ACC112 (cell line): Measurements from ENCODE around the gene TMEM86B.

ENCODE experiments used
- H2AFZ ChIP-seq: fragments of 200-600 bp; sonication (generic); one replicate; pipeline ENCODE4 v1.6.0; 2017; ENCODE audit warnings: antibody characterized with exemption, low read length; ENCODE audit not compliant: unreplicated experiment
- H3K27ac ChIP-seq: fragments of 200-600 bp; sonication (generic); 2 replicates; pipeline ENCODE4 v1.5.1; 2014; ENCODE audit warnings: low read depth, mild to moderate bottlenecking, antibody characterized with exemption, low read length, moderate library complexity
- H3K27me3 ChIP-seq: fragments of 200-600 bp; sonication (generic); 2 replicates; pipeline ENCODE4 v1.6.1; 2014; ENCODE audit warnings: mild to moderate bottlenecking, antibody characterized with exemption, low read length, moderate library complexity, mixed read lengths; ENCODE audit not compliant: insufficient read depth
- H3K36me3 ChIP-seq: fragments of 200-600 bp; sonication (generic); 2 replicates; pipeline ENCODE4 v1.6.1; 2016; ENCODE audit warnings: mild to moderate bottlenecking, antibody characterized with exemption, low read length, moderate library complexity, mixed read lengths; ENCODE audit not compliant: insufficient read depth
- H3K4me1 ChIP-seq: fragments of 200-600 bp; sonication (generic); one replicate; pipeline ENCODE4 v1.6.1; 2016; ENCODE audit warnings: low read length, mixed read lengths; ENCODE audit not compliant: insufficient read depth, unreplicated experiment, control insufficient read depth
- H3K4me3 ChIP-seq: fragments of 200-600 bp; sonication (generic); 2 replicates; pipeline ENCODE4 v1.5.1; 2014; ENCODE audit warnings: mild to moderate bottlenecking, low read depth, low read length
- H3K79me2 ChIP-seq: fragments of 200-600 bp; sonication (generic); one replicate; pipeline ENCODE4 v1.6.0; 2016; ENCODE audit warnings: low read length; ENCODE audit not compliant: control insufficient read depth, unreplicated experiment, insufficient read depth

TMEM86B gene

GRCh38 chr19:55256562-55257460 lies 28.2 kb upstream of the TMEM86B start:
- Histone ChIP-seq H3K4me1 (peaks cover 14% of the 10 kb centered on the region), H3K27me3 (no peaks in the 10 kb centered on the region), H3K27ac (no peak overlapping the region), H3K4me3 (peak overlapping the region; percentile 87), H3K36me3 (no peaks in the 10 kb centered on the region), H3K79me2 (peaks cover 66% of the 10 kb centered on the region), H2AFZ (no peak overlapping the region)

- no peaks in the 10 kb centered on the region for H3K36me3 ChIP-seq
- no peak overlapping the region for H3K27ac ChIP-seq
Measured at GRCh38 chr19:55255618-55256423, 27.3 kb upstream of the TMEM86B start.

GRCh38 chr19:55254625-55254977 lies 26.0 kb upstream of the TMEM86B start:
- peaks cover 88% of the 10 kb centered on the region for H3K79me2 ChIP-seq
- H3K4me3 ChIP-seq = no peak overlapping the region
- no peak overlapping the region for H3K27ac ChIP-seq
- peaks cover 14% of the 10 kb centered on the region for H3K4me1 ChIP-seq
- H3K36me3 ChIP-seq = no peaks in the 10 kb centered on the region
- no peaks in the 10 kb centered on the region for H3K27me3 ChIP-seq
- H2AFZ ChIP-seq = no peak overlapping the region

More at GRCh38 chr19:55255618-55256423, 27.3 kb upstream of the TMEM86B start:
- Histone ChIP-seq H2AFZ (no peak overlapping the region), H3K27me3 (no peaks in the 10 kb centered on the region), H3K79me2 (peaks cover 76% of the 10 kb centered on the region), H3K4me3 (peak overlapping the region; percentile 87; the same call in 1 of the 2 replicates), H3K4me1 (peaks cover 14% of the 10 kb centered on the region)

DNA sequence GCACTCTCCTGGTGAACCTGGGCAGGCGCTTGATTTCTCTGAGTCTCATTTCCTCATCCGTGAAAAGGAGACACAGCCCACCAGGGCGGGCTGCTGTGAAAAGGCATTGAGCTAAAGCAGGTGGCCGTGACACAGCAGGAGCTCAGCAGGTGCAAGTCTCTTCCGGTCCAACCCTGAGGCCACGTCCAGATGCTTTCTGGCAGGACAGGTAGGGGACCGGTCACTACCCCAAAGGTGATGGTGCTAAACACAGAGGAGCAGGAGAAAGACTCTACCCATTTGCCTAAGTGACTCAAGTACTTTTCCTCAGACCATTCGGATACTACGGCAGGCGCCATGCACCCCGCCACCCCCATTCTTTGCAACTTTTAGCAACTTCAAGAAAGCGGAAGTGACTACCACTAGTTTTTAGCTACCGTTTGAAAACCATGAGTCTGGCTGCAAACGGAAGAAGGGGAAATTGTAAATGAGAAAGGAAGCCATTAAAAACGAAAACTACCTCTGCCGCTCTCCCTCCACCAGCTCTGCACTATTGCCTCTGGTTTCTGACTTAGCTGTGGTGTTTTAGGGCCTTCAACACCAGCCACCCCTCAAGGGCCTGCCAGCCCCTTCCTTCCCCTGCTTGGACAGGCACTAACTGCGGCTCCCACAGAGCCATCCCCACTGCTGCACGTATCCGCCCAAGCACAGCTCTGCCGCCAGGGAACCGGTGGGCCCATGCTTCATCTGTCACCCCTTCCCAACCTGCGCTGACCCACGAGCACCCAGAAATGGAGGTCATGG lies 25.5 kb upstream of the TMEM86B start:
- no peak overlapping the region for H3K27ac ChIP-seq

DNA sequence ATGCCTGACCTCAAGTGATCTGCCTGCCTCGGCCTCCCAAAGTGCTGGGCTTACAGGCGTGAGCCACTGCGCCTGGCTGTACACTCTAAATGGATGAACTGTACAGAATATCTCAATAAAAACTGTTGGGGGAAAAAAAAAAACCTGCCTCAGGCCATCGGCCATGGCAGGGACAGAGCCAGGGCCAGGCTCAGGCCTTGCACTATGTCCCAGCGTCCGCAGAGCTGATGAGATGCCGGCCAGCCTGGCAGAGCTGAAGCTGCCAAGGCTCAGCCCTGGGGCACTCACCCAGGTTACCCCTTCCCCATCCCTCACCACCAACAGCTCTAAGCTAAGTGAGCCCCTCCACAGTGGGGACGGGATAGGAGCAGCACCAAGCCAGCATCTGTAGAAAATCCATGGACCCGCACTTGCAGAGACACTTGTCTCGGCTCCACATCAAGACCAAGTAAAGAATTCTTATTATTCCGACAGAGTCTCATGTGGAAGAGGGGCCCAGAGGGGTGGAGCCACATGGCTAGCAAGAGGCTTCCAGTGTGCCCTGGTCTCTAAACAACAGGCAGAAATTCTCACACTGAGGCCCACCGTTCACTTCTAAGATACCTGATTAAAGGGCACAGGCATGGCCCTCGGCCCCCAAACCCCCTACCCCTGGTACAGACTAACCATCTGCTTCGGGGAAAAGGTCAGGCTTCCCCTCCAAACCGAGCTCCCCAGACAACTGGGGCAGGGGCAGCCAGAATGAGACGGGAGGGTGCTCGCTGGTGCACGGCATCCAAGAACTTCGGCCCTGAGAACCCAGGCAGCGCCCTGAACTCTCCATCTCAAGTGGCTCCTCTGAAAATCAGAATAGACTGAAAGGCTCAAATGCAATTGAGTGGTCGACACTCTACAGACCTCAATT lies 24.4 kb upstream of the TMEM86B start:
- H2AFZ ChIP-seq = no peak overlapping the region
- peaks cover 95% of the 10 kb centered on the region for H3K79me2 ChIP-seq
- no peak overlapping the region for H3K27ac ChIP-seq
- no peak overlapping the region for H3K4me3 ChIP-seq
- H3K27me3 ChIP-seq = no peaks in the 10 kb centered on the region
- H3K4me1 ChIP-seq = peaks cover 14% of the 10 kb centered on the region
- no peaks in the 10 kb centered on the region for H3K36me3 ChIP-seq

More for the DNA sequence above, 25.5 kb upstream of the TMEM86B start:
- Histone ChIP-seq H3K4me3 (no peak overlapping the region), H3K79me2 (peaks cover 91% of the 10 kb centered on the region), H3K27me3 (no peaks in the 10 kb centered on the region), H3K4me1 (peaks cover 14% of the 10 kb centered on the region), H2AFZ (no peak overlapping the region), H3K36me3 (no peaks in the 10 kb centered on the region)

DNA sequence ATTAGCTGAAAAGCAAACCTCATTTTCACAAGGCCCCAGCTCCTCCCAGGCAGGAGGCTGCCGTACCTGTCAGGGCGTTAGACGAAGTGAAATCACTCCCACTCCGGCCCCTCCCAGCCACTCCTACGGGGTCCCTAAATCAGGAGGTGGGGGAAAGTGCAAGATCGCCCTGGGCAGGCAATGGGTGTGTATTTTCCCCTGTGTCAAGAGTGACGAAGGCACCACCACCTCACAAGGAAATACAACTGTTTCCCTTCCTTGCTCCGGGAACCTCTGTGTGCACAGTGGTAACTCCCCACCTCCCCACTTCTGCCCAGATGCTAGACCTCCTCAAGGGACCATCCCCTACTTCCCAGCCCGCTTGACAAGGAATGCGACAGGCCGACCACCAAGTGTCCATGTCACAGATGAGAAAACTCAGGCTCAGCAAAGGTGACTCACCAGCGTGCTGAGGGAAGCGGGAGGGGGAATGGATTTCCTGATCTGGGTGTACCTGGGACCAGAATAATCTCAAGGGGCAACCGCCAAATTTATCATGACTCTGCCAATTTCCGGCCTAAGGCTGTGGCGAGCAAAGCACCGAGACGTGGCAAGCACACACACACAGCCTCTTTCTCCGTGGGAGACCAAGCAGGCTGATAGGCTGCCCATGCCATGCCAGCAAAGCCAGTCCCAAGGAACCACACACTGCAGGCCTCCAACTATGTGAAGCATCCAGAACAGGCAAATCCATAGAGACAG lies 22.9 kb upstream of the TMEM86B start:
- H3K4me1 ChIP-seq = peaks cover 11% of the 10 kb centered on the region

GRCh38 chr19:55250262-55251036 lies 21.9 kb upstream of the TMEM86B start:
- H3K27ac ChIP-seq = no peak overlapping the region
- peaks cover under 1% of the 10 kb centered on the region for H3K4me1 ChIP-seq
- no peak overlapping the region for H3K4me3 ChIP-seq
- no peak overlapping the region for H2AFZ ChIP-seq
- no peaks in the 10 kb centered on the region for H3K27me3 ChIP-seq
- H3K36me3 ChIP-seq = no peaks in the 10 kb centered on the region
- peaks cover 75% of the 10 kb centered on the region for H3K79me2 ChIP-seq

More for the DNA sequence above, 22.9 kb upstream of the TMEM86B start:
- Histone ChIP-seq H3K4me3 (no peak overlapping the region), H3K27me3 (no peaks in the 10 kb centered on the region), H2AFZ (no peak overlapping the region), H3K27ac (no peak overlapping the region), H3K79me2 (peaks cover 86% of the 10 kb centered on the region), H3K36me3 (no peaks in the 10 kb centered on the region)

DNA sequence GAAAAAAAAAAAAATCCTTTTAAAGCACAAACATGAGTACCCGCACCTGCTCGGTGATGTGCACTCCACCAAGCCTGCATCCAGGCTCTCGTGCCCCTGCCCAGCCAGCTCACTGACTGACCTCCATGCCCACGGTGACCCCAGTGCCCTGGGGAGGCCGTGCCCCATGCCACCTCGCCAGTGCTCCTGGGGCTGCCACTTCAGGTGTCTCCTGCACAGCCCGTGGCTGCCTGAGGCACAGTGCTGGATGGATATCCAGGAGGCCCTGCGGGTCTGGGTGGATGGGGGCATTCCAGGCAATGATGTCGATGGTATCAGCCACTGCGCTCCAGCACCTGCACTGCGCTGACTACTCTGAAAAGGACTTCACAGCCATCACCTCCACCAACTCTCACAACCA lies 21.3 kb upstream of the TMEM86B start:
- no peaks in the 10 kb centered on the region for H3K36me3 ChIP-seq

DNA sequence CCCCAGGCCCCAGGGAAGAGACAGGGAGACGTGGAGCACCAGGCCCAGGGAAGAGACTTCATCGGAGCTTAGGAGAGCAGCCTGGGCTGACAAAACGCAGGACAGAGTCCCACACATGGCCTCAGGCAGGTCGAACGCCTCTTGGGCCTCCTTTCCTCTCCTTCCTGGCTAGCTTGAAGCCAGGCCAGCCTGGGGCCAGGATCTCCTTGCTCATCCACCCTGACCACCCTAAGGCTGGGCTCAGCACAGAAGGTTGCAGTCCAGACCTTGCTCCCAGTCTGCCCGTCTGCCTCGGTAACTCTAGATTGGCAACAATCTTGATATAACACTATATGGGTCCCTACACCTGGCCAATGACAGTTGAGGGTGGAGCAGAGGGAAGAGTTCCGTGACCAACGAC lies 20.1 kb upstream of the TMEM86B start:
- H3K27me3 ChIP-seq = no peaks in the 10 kb centered on the region
- no peak overlapping the region for H3K27ac ChIP-seq
- H3K4me1 ChIP-seq = no peaks in the 10 kb centered on the region
- no peak overlapping the region for H3K4me3 ChIP-seq
- no peaks in the 10 kb centered on the region for H3K36me3 ChIP-seq
- H3K79me2 ChIP-seq = peaks cover 58% of the 10 kb centered on the region
- H2AFZ ChIP-seq = no peak overlapping the region

More for the DNA sequence above, 21.3 kb upstream of the TMEM86B start:
- Histone ChIP-seq H3K27ac (no peak overlapping the region), H3K4me1 (no peaks in the 10 kb centered on the region), H3K4me3 (no peak overlapping the region), H2AFZ (no peak overlapping the region), H3K27me3 (no peaks in the 10 kb centered on the region), H3K79me2 (peaks cover 69% of the 10 kb centered on the region)
